Gastrocnemius medialis (tissue), 4 donors: Measurements from ENCODE around the gene TTLL5. TPM values are rescaled to one million over a fixed set of nuclear protein-coding genes. Genes with fewer than 3 reads are reported as not detected.

Experiments
- ATAC-seq, 2 donors: fragments of 150-250 bp; one replicate each; pipeline ENCODE4 v1.9.1; 2016
- DNase-seq, 2 donors: peaks; one replicate each; pipeline ENCODE4 v3.0.0-alpha.2; 2019
- H3K27ac ChIP-seq, 4 donors: fragments of 200-600 bp; sonication (generic); 1 replicate in 1 of 4; 2 replicates in 3 of 4; pipeline ENCODE4 v1.5.1; 2016 to 2018; ENCODE audit warnings: mild to moderate bottlenecking in 2 of 4, moderate library complexity in 1 of 4
- H3K27me3 ChIP-seq, 3 donors: fragments of 200-600 bp; sonication (generic) in 2 of 3; 1 replicate in 1 of 3; 2 replicates in 2 of 3; pipeline versions ENCODE4 v1.5.1 to v1.6.0; 2016 to 2019; ENCODE audit warnings: mild to moderate bottlenecking in 1 of 3, moderate library complexity in 1 of 3
- H3K36me3 ChIP-seq, 2 donors: fragments of 200-600 bp; sonication (generic) in 1 of 2; one replicate each; pipeline ENCODE4 v1.5.1; 2017 to 2018
- H3K4me1 ChIP-seq, 2 donors: fragments of 200-600 bp; sonication (generic) in 1 of 2; one replicate each; pipeline ENCODE4 v1.5.1; 2016 to 2017; ENCODE audit warnings: mild to moderate bottlenecking in 2 of 2
- H3K4me3 ChIP-seq, 4 donors: fragments of 200-600 bp; sonication (generic) in 3 of 4; 1 replicate in 1 of 4; 2 replicates in 3 of 4; pipeline ENCODE4 v1.5.1; 2016 to 2019; ENCODE audit warnings: mild to moderate bottlenecking in 2 of 4
- H3K9me3 ChIP-seq, 3 donors: fragments of 200-600 bp; sonication (generic) in 2 of 3; 1 replicate in 1 of 3; 2 replicates in 2 of 3; pipeline ENCODE4 v1.5.1; 2016 to 2019
- CTCF ChIP-seq, 5 experiments: fragments of 450-650 bp in 3 of 5; fragments of 200-600 bp in 2 of 5; sonication (generic) in 2 of 5; IDR thresholded peaks in 4 of 5; conservative IDR thresholded peaks in 1 of 5; 1 replicate in 4 of 5; 2 replicates in 1 of 5; pipeline ENCODE4 v1.5.1; 2016 to 2019; ENCODE audit warnings: antibody characterized with exemption in 5 of 5, mild to moderate bottlenecking in 3 of 5, moderate library complexity in 3 of 5
- POLR2A ChIP-seq, 2 donors: fragments of 450-650 bp; IDR thresholded peaks; one replicate each; pipeline ENCODE4 v1.6.1; 2017; ENCODE audit warnings: antibody characterized with exemption in 2 of 2, mild to moderate bottlenecking in 2 of 2, moderate library complexity in 2 of 2
- in situ Hi-C, 4 donors: fragments of 200-750 bp; cut with MboI; loops; one replicate each; pipeline versions ENCODE4 v1.15.0 to v1.8.0; 2017; ENCODE audit warnings: low sequenced_read_pairs in 4 of 4
- intact Hi-C: fragments of 100-400 bp; cut with DNase I; formaldehyde crosslinking; loops from one replicate; pipeline ENCODE4 v1.15.1; 2023; ENCODE audit warnings: low total_unique reads
- total RNA-seq, 4 donors: library from RNA; depleted of rRNA; stranded (reverse); fragments of >200 nt; gene quantifications; one replicate each; pipeline versions ENCODE4 v1.1.0 to v1.2.3, GENCODE V29; 2016

Gene TTLL5
- total RNA-seq, 4 donors from 2014 or later: 9.1 to 36.0 (median 16.4) TPM

GRCh38 chr14:75627406-75627805, 33.6 kb upstream of the TTLL5 start:
- in situ Hi-C loops (no loop called here), intact Hi-C loops (no loop called here)
- H3K36me3 ChIP-seq: no peaks in the 10 kb centered on the region
- ATAC-seq (no peak), DNase-seq (no peak)
- no peaks in the 10 kb centered on the region for H3K9me3 ChIP-seq
- H3K27me3 ChIP-seq: no peaks in the 10 kb centered on the region
- H3K4me3 ChIP-seq: no peak overlapping the region
- no peak for TF ChIP-seq POLR2A (IDR thresholded peaks at IDR 0.05)
- TF ChIP-seq CTCF (IDR thresholded peaks at IDR 0.05 in 4 of 5, conservative IDR thresholded peaks at IDR 0.05 in 1 of 5): no peak
- no peak overlapping the region for H3K27ac ChIP-seq
- no peaks in the 10 kb centered on the region for H3K4me1 ChIP-seq

GRCh38 chr14:75628816-75629215, 32.2 kb upstream of the TTLL5 start:
- H3K27me3 ChIP-seq: no peaks in the 10 kb centered on the region
- no peaks in the 10 kb centered on the region for H3K36me3 ChIP-seq
- in situ Hi-C loops (no loop called here), intact Hi-C loops (no loop called here)
- ATAC-seq (no peak), DNase-seq (no peak)
- H3K9me3 ChIP-seq: no peaks in the 10 kb centered on the region
- H3K4me1 ChIP-seq: no peaks in the 10 kb centered on the region
- no peak overlapping the region for H3K4me3 ChIP-seq
- H3K27ac ChIP-seq: no peak overlapping the region
- TF ChIP-seq CTCF (IDR thresholded peaks at IDR 0.05 in 4 of 5, conservative IDR thresholded peaks at IDR 0.05 in 1 of 5) (no peak), POLR2A (IDR thresholded peaks at IDR 0.05) (no peak)

- ATAC-seq: no peak
- intact Hi-C loops: no loop called here
- H3K4me3 ChIP-seq: no peak overlapping the region
- in situ Hi-C loops: no loop called here
- no peak overlapping the region for H3K27ac ChIP-seq
- no peaks in the 10 kb centered on the region for H3K27me3 ChIP-seq
- TF ChIP-seq CTCF (IDR thresholded peaks at IDR 0.05 in 4 of 5, conservative IDR thresholded peaks at IDR 0.05 in 1 of 5): no peak
- TF ChIP-seq POLR2A (IDR thresholded peaks at IDR 0.05): no peak
- DNase-seq: no peak
- H3K9me3 ChIP-seq: no peaks in the 10 kb centered on the region
- no peaks in the 10 kb centered on the region for H3K4me1 ChIP-seq
- peaks cover 0 to 6% of the 10 kb centered on the region in 2 donors for H3K36me3 ChIP-seq
Observed at GRCh38 chr14:75630695-75631452, 30.2 kb upstream of the TTLL5 start.

GRCh38 chr14:75631453-75631831, 29.6 kb upstream of the TTLL5 start:
- Histone ChIP-seq H3K4me3 (no peak overlapping the region), H3K36me3 (peaks cover 0 to 6% of the 10 kb centered on the region in 2 donors), H3K9me3 (no peaks in the 10 kb centered on the region), H3K27me3 (no peaks in the 10 kb centered on the region), H3K4me1 (no peaks in the 10 kb centered on the region), H3K27ac (no peak overlapping the region)
- intact Hi-C loops (no loop called here), in situ Hi-C loops (no loop called here)
- TF ChIP-seq CTCF (IDR thresholded peaks at IDR 0.05 in 4 of 5, conservative IDR thresholded peaks at IDR 0.05 in 1 of 5): no peak
- TF ChIP-seq POLR2A (IDR thresholded peaks at IDR 0.05): no peak
- ATAC-seq (no peak), DNase-seq (no peak)

GRCh38 chr14:75634848-75635247, 26.2 kb upstream of the TTLL5 start:
- Histone ChIP-seq H3K9me3 (no peaks in the 10 kb centered on the region), H3K4me3 (no peak overlapping the region), H3K4me1 (no peaks in the 10 kb centered on the region), H3K36me3 (peaks cover 0 to 6% of the 10 kb centered on the region in 2 donors), H3K27me3 (no peaks in the 10 kb centered on the region), H3K27ac (no peak overlapping the region)
- no peak for ATAC-seq
- TF ChIP-seq POLR2A (IDR thresholded peaks at IDR 0.05) (no peak), CTCF (IDR thresholded peaks at IDR 0.05 in 4 of 5, conservative IDR thresholded peaks at IDR 0.05 in 1 of 5) (no peak)
- intact Hi-C loops: no loop called here
- in situ Hi-C loops: no loop called here
- DNase-seq: no peak
